ENCODE measurements around the gene HGF. TPM values are rescaled to one million over a fixed set of nuclear protein-coding genes. Genes with fewer than 3 reads are reported as not detected.

The HGF gene
- total and polyA plus RNA-seq, 4 experiments from 2014 or later: not detected

DNA sequence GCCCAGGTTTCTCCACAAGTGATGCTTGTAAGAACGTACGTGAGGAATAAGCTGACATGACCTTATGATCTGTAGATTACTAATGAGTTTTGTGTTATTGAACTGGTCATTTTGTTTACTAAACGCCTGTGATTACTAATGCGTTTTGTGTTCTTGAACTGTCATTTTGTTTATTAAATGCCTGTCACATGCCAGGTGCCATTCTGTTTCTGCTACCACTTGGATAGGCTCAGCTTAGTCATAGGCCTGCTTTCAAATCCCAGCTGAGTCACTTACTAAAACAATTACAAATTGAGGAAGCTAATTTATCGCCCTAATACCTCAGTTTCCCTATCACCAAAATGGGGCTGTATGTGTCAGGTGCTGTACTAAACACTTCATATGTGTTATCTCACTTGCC lies 4.7 kb upstream of the HGF start:
- Mint-ChIP-seq H3K4me1 (no peaks in the 10 kb centered on the region), H3K9me3 (peaks cover 0 to 20% (median 8%) of the 10 kb centered on the region in 8 donors), H3K27me3 (no peaks in the 10 kb centered on the region), H3K27ac (no peak overlapping the region), H3K36me3 (no peaks in the 10 kb centered on the region), H3K4me3 (no peak overlapping the region)
- no peak for DNase-seq
- intact Hi-C loops (cut with micrococcal nuclease): no loop called here
- Histone ChIP-seq H3K36me3 (ENCODE audit: insufficient read depth, low read length) (no peaks in the 10 kb centered on the region), H3K4me1 (ENCODE audit: insufficient read depth, low read length) (no peaks in the 10 kb centered on the region), H3K9me3 (ENCODE audit: control insufficient read depth in 1 of 2, low read length in 2 of 2) (peaks cover 0 to under 1% of the 10 kb centered on the region in 2 donors), H3K4me3 (ENCODE audit: low read length in 2 of 2) (no peak overlapping the region), H3K27ac (ENCODE audit: low read depth, low read length) (no peak overlapping the region), H3K27me3 (ENCODE audit: insufficient read depth, low read length) (no peaks in the 10 kb centered on the region)
- ChIA-PET CTCF (ENCODE audit: partially characterized antibody) (no interaction called here), POLR2A (ENCODE audit: partially characterized antibody) (no interaction called here)

DNA sequence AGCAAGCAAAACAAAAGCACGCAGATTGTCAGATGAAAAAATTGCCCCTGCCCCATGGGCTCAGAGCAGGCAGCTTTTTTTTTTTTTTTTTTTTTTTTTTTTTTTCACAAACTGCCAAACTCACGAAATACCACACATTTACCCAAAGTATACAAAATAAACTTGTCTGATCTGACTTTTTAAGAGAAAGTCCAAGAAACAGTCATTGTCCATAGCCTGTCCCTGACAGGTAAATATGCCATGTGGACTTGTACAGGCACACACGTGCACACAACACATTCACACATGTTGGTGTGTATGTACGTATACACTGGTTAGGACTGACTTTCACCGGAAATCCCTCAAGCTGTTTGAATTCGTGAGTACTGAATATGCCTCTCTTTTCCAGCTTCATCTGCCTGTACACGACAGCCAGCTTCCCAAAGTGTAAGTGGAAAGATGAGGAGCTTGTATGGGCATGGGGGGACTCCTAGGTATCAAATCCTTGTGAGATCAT lies 929 bp upstream of the HGF start:
- no peaks in the 10 kb centered on the region for H3K36me3 ChIP-seq (ENCODE audit: insufficient read depth, low read length)
- intact Hi-C loops (cut with micrococcal nuclease): no loop called here
- H3K4me3 ChIP-seq (ENCODE audit: low read length in 2 of 2): no peak overlapping the region
- Mint-ChIP-seq H3K27me3 (no peaks in the 10 kb centered on the region), H3K4me3 (no peak overlapping the region), H3K9me3 (peaks cover 3 to 27% (median 10%) of the 10 kb centered on the region in 8 donors), H3K36me3 (no peaks in the 10 kb centered on the region), H3K4me1 (no peaks in the 10 kb centered on the region), H3K27ac (no peak overlapping the region)
- H3K9me3 ChIP-seq (ENCODE audit: control insufficient read depth in 1 of 2, low read length in 2 of 2): peaks cover 0 to 4% of the 10 kb centered on the region in 2 donors
- no peaks in the 10 kb centered on the region for H3K27me3 ChIP-seq (ENCODE audit: insufficient read depth, low read length)
- ChIA-PET POLR2A (ENCODE audit: partially characterized antibody) (no interaction called here), CTCF (ENCODE audit: partially characterized antibody) (no interaction called here)
- H3K27ac ChIP-seq (ENCODE audit: low read depth, low read length): no peak overlapping the region
- H3K4me1 ChIP-seq (ENCODE audit: insufficient read depth, low read length): no peaks in the 10 kb centered on the region
- DNase-seq: no peak

DNA sequence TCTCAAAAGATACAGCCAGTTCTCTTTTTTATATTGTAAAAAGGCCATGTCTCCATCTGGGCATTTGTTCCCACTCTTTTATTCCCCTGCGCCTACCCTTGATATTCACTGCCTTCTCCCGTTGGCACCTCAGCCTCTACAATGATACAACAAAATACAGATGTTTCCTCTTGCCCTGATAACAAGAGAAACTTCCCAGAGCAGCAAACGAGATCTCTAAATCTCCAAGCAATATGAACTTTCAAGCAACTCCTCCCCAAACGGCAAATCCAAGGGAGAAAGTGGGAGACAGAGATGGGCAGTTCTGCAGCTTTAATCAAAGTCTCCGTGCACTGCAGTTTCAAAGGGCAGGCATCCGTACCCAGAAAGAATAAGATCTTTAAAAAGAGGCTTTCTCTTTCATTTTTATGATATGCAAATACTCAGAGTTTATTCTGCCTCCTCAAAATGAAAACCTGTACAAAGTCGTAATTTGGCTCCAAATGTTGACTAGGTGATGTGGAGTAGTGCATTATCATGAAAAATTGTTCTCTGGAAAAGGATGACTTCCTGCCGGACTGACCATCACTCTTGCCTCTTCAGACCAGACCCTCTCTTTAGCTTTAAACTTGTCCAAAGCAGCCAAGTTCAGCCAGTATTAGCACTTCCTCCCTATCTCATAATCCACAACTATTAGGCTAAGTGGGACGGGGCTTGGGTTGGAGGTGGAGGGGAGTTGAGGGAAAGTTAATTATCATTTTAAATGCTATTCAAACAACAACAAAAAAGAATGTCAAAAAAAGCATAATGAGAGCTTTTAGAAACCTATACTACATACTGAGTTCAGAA lies 682 bp downstream of the HGF start:
- no peak overlapping the region for H3K27ac Mint-ChIP-seq
- Histone ChIP-seq H3K9me3 (ENCODE audit: control insufficient read depth in 1 of 2, low read length in 2 of 2) (peaks cover 0 to 4% of the 10 kb centered on the region in 2 donors), H3K4me3 (ENCODE audit: low read length in 2 of 2) (no peak overlapping the region), H3K27me3 (ENCODE audit: insufficient read depth, low read length) (no peaks in the 10 kb centered on the region), H3K36me3 (ENCODE audit: insufficient read depth, low read length) (no peaks in the 10 kb centered on the region), H3K27ac (ENCODE audit: low read depth, low read length) (no peak overlapping the region), H3K4me1 (ENCODE audit: insufficient read depth, low read length) (no peaks in the 10 kb centered on the region)
- H3K4me1 Mint-ChIP-seq: no peaks in the 10 kb centered on the region
- H3K9me3 Mint-ChIP-seq: peaks cover 0 to 27% (median 10%) of the 10 kb centered on the region in 8 donors
- H3K4me3 Mint-ChIP-seq: no peak overlapping the region
- POLR2A ChIA-PET (ENCODE audit: partially characterized antibody): no interaction called here
- intact Hi-C loops (cut with micrococcal nuclease): no loop called here
- H3K36me3 Mint-ChIP-seq: no peaks in the 10 kb centered on the region
- no peaks in the 10 kb centered on the region for H3K27me3 Mint-ChIP-seq
- CTCF ChIA-PET (ENCODE audit: partially characterized antibody): no interaction called here
- DNase-seq: no peak

DNA sequence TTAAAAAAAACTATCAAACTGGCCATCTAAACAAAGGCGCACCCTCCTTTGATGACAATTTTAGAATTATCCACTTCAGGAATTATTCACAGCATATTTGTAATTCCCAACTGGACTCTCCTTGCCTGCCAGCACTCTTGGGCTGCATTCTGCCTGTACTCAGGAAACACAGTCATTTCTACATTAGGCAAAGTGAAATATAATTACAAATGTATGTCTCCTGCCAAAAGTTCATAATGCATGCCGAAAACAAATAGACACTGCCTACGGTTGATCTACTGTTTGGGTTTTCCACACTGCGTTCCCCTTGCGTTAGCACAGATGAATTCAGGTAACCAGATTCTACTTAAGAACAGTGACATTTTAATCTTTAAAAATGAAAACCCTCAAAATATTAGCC lies 1.9 kb downstream of the HGF start:
- H3K4me1 ChIP-seq (ENCODE audit: insufficient read depth, low read length): no peaks in the 10 kb centered on the region
- H3K4me3 Mint-ChIP-seq: no peak overlapping the region
- H3K4me1 Mint-ChIP-seq: no peaks in the 10 kb centered on the region
- H3K27me3 ChIP-seq (ENCODE audit: insufficient read depth, low read length): no peaks in the 10 kb centered on the region
- H3K9me3 ChIP-seq (ENCODE audit: control insufficient read depth in 1 of 2, low read length in 2 of 2): peaks cover 0 to 4% of the 10 kb centered on the region in 2 donors
- H3K4me3 ChIP-seq (ENCODE audit: low read length in 2 of 2): no peak overlapping the region
- H3K36me3 Mint-ChIP-seq: no peaks in the 10 kb centered on the region
- H3K27ac ChIP-seq (ENCODE audit: low read depth, low read length): no peak overlapping the region
- H3K36me3 ChIP-seq (ENCODE audit: insufficient read depth, low read length): no peaks in the 10 kb centered on the region
- intact Hi-C loops (cut with micrococcal nuclease): no loop called here
- DNase-seq: no peak
- no peaks in the 10 kb centered on the region for H3K27me3 Mint-ChIP-seq
- POLR2A ChIA-PET (ENCODE audit: partially characterized antibody): no interaction called here
- no peak overlapping the region for H3K27ac Mint-ChIP-seq
- H3K9me3 Mint-ChIP-seq: peaks cover 0 to 23% (median 10%) of the 10 kb centered on the region in 8 donors
- CTCF ChIA-PET (ENCODE audit: partially characterized antibody): no interaction called here

DNA sequence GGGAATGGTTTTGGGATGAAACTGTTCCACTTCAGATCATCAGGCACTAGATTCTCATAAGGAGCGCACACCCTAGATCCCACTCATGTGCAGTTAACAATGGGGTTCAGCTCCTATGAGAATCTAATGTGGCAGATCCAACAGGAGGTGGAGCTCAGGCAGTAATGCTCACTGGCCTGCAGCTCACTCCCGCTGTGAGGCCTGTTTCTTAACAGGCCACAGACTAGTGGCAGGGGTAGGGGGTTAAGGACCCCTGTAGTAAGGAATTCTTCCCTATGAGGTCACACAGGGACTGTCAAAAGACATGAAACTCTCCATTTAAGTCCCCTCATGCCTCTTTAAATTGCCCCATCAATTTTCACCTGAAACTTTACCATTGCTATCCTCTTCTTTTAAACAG lies 8.0 kb downstream of the HGF start:
- ChIA-PET CTCF (ENCODE audit: partially characterized antibody) (no interaction called here), POLR2A (ENCODE audit: partially characterized antibody) (no interaction called here)
- H3K4me3 ChIP-seq (ENCODE audit: low read length in 2 of 2): no peak overlapping the region
- no peaks in the 10 kb centered on the region for H3K27me3 Mint-ChIP-seq
- intact Hi-C loops (cut with micrococcal nuclease): no loop called here
- DNase-seq: no peak
- no peak overlapping the region for H3K4me3 Mint-ChIP-seq
- H3K4me1 ChIP-seq (ENCODE audit: insufficient read depth, low read length): no peaks in the 10 kb centered on the region
- no peaks in the 10 kb centered on the region for H3K36me3 ChIP-seq (ENCODE audit: insufficient read depth, low read length)
- no peak overlapping the region for H3K27ac ChIP-seq (ENCODE audit: low read depth, low read length)
- H3K9me3 ChIP-seq (ENCODE audit: control insufficient read depth in 1 of 2, low read length in 2 of 2): no peaks in the 10 kb centered on the region
- peaks cover 1 to 10% (median 5%) of the 10 kb centered on the region in 8 donors for H3K9me3 Mint-ChIP-seq
- no peaks in the 10 kb centered on the region for H3K36me3 Mint-ChIP-seq
- no peaks in the 10 kb centered on the region for H3K27me3 ChIP-seq (ENCODE audit: insufficient read depth, low read length)
- no peak overlapping the region for H3K27ac Mint-ChIP-seq
- no peaks in the 10 kb centered on the region for H3K4me1 Mint-ChIP-seq

DNA sequence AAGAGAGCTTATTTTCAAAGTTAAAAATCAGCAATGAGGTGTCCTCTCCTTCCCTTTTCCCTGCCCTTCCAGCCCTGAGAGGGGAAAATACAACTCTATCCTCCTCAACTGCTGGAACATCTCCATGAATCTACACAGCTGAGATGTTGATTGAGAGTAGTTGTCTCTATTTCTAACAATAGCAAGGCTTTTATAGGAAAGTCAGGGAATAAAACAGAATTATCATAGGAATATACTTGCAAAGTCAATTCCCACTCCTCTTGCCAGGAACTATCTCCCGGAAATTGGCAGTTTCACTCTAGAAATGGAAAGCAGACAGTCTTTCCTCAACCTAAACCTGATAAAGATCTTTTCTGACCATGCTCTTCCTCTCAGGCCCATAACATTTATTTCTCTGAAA lies 8.8 kb downstream of the HGF start:
- H3K4me3 Mint-ChIP-seq: no peak overlapping the region
- Histone ChIP-seq H3K36me3 (ENCODE audit: insufficient read depth, low read length) (no peaks in the 10 kb centered on the region), H3K4me3 (ENCODE audit: low read length in 2 of 2) (no peak overlapping the region), H3K27ac (ENCODE audit: low read depth, low read length) (no peak overlapping the region), H3K4me1 (ENCODE audit: insufficient read depth, low read length) (no peaks in the 10 kb centered on the region), H3K9me3 (ENCODE audit: control insufficient read depth in 1 of 2, low read length in 2 of 2) (no peaks in the 10 kb centered on the region), H3K27me3 (ENCODE audit: insufficient read depth, low read length) (no peaks in the 10 kb centered on the region)
- no peaks in the 10 kb centered on the region for H3K27me3 Mint-ChIP-seq
- CTCF ChIA-PET (ENCODE audit: partially characterized antibody): no interaction called here
- no peaks in the 10 kb centered on the region for H3K4me1 Mint-ChIP-seq
- intact Hi-C loops (cut with micrococcal nuclease): no loop called here
- POLR2A ChIA-PET (ENCODE audit: partially characterized antibody): no interaction called here
- no peak overlapping the region for H3K27ac Mint-ChIP-seq
- DNase-seq: no peak
- H3K36me3 Mint-ChIP-seq: no peaks in the 10 kb centered on the region
- H3K9me3 Mint-ChIP-seq: peaks cover 0 to 6% (median 3%) of the 10 kb centered on the region in 8 donors

DNA sequence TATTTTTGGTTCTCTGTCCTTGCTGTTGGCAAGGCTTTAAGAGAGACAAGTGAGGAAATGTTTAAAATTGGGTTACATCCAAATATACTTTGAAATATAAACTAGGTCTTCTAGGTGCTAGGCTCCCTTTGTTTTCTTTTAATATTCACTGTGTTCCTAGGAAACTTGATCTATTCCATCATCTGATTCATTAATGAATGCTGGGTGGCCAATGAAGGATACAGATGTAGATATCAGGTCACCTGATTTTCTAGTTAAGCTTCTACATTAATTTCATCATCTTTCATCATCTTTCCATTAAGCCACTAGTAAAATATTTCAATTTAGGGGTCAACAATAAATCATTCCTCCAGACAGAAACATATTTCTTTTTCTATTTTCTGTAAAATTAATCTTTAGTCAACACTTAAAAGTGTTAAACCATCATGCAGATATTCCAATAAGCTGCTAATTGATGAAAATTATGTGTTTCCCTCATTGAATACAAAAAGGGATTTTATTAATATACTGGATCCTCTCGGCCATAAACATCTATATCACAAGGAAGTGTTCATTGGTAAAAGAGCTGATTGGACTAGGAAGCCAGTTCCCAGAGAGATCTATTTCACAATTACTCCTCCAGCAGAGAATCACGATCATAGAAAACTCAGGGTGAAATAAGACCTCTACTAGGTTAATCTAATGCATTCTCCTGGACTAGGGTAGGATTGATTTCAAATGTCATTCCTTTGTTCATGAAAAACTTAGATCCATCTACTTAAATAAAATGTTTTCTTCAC lies 14.7 kb downstream of the HGF start:
- DNase-seq: no peak
- no peaks in the 10 kb centered on the region for H3K27me3 ChIP-seq (ENCODE audit: insufficient read depth, low read length)
- Mint-ChIP-seq H3K4me1 (no peaks in the 10 kb centered on the region), H3K9me3 (peaks cover 0 to 9% (median 4%) of the 10 kb centered on the region in 8 donors), H3K4me3 (no peak overlapping the region), H3K27ac (no peak overlapping the region), H3K27me3 (no peaks in the 10 kb centered on the region), H3K36me3 (no peaks in the 10 kb centered on the region)
- no peak overlapping the region for H3K4me3 ChIP-seq (ENCODE audit: low read length in 2 of 2)
- H3K36me3 ChIP-seq (ENCODE audit: insufficient read depth, low read length): no peaks in the 10 kb centered on the region
- no peak overlapping the region for H3K27ac ChIP-seq (ENCODE audit: low read depth, low read length)
- ChIA-PET CTCF (ENCODE audit: partially characterized antibody) (no interaction called here), POLR2A (ENCODE audit: partially characterized antibody) (no interaction called here)
- H3K4me1 ChIP-seq (ENCODE audit: insufficient read depth, low read length): no peaks in the 10 kb centered on the region
- H3K9me3 ChIP-seq (ENCODE audit: control insufficient read depth in 1 of 2, low read length in 2 of 2): no peaks in the 10 kb centered on the region
- intact Hi-C loops (cut with micrococcal nuclease): no loop called here
